HepG2 (cell line): Measurements from ENCODE around the gene ZNF189. TPM values are rescaled to one million over a fixed set of nuclear protein-coding genes. Genes with fewer than 3 reads are reported as not detected.

ENCODE experiments used
- MED8 ChIP-seq: sonication (generic); formaldehyde crosslinking; IDR thresholded peaks from 2 replicates; pipeline ENCODE4 v1.8.1; 2023; ENCODE audit warnings: mild to moderate bottlenecking, missing genetic modification reagents; ENCODE audit not compliant: insufficient replicate concordance
- PHB2 ChIP-seq: fragments of 450-650 bp; IDR thresholded peaks from 2 replicates; pipeline ENCODE4 v1.6.1; 2018; ENCODE audit not compliant: partially characterized antibody
- ZBTB10 ChIP-seq: sonication (generic); formaldehyde crosslinking; IDR thresholded peaks from 2 replicates; pipeline ENCODE4 v1.4.0; 2020; ENCODE audit warnings: missing genetic modification reagents, borderline replicate concordance
- ZFP1 ChIP-seq: IDR thresholded peaks from 2 replicates; pipeline ENCODE4 v1.6.1; 2016
- ZNF256 ChIP-seq: sonication (generic); formaldehyde crosslinking; conservative IDR thresholded peaks from 2 replicates; pipeline ENCODE4 v1.4.0; 2020; ENCODE audit warnings: missing genetic modification reagents
- ZNF317 ChIP-seq: sonication (generic); formaldehyde crosslinking; IDR thresholded peaks from 2 replicates; pipeline ENCODE4 v1.5.0; 2020; ENCODE audit warnings: mild to moderate bottlenecking, missing genetic modification reagents
- ZNF343 ChIP-seq: sonication (generic); formaldehyde crosslinking; IDR thresholded peaks from 2 replicates; pipeline ENCODE4 v1.4.0; 2020; ENCODE audit warnings: mild to moderate bottlenecking, missing genetic modification reagents
- ZNF788 ChIP-seq: sonication (generic); formaldehyde crosslinking; IDR thresholded peaks from 2 replicates; pipeline ENCODE4 v1.5.0; 2020; ENCODE audit warnings: mild to moderate bottlenecking, missing genetic modification reagents, borderline replicate concordance
- polyA plus RNA-seq, 8 experiments: library from polyadenylated mRNA; depleted of rRNA in 3 of 8; stranded (reverse) in 7 of 8; unstranded in 1 of 8; fragments of >200 nt; fragmentation: Illumina TruSeq in 4 of 8; extraction: Trizol in 4 of 8; gene quantifications; 2 replicates each; pipeline versions ENCODE4 v1.2.1 to v1.2.3, GENCODE V29; 2011 to 2016; ENCODE audit warnings: low read depth in 4 of 8, missing spikeins in 1 of 8, mixed read lengths in 1 of 8; ENCODE audit not compliant: insufficient read depth in 1 of 8
- total RNA-seq, 5 experiments: library from RNA; depleted of rRNA; stranded (reverse); fragments of >200 nt; fragmentation: Illumina TruSeq; extraction: Trizol; gene quantifications; 2 replicates each; pipeline ENCODE4 v1.2.3, GENCODE V29; 2016; ENCODE audit warnings: low read depth in 1 of 5
- TF ChIP-seq, protein P1 (sequence below): IDR thresholded peaks from 2 replicates; pipeline ENCODE4 v1.6.1; 2016; ENCODE audit warnings: low read depth, missing genetic modification reagents, missing compliant biosample characterization
- TF ChIP-seq, protein P2 (sequence below): sonication (generic); formaldehyde crosslinking; IDR thresholded peaks from 2 replicates; pipeline ENCODE4 v1.4.0; 2020; ENCODE audit warnings: missing genetic modification reagents, borderline replicate concordance
- TF ChIP-seq, protein P3 (sequence below): sonication (generic); formaldehyde crosslinking; IDR thresholded peaks from 2 replicates; pipeline ENCODE4 v1.4.0; 2020; ENCODE audit warnings: missing genetic modification reagents
- TF ChIP-seq, protein P4 (sequence below): sonication (generic); formaldehyde crosslinking; conservative IDR thresholded peaks from 2 replicates; pipeline ENCODE4 v1.4.0; 2020; ENCODE audit warnings: missing genetic modification reagents

ZNF189 gene
- total and polyA plus RNA-seq, 2 of the 13 experiments (the other 11 are each of a cell fraction or from before 2014, with no cell fraction given), result 8.4 to 50.0 TPM

DNA sequence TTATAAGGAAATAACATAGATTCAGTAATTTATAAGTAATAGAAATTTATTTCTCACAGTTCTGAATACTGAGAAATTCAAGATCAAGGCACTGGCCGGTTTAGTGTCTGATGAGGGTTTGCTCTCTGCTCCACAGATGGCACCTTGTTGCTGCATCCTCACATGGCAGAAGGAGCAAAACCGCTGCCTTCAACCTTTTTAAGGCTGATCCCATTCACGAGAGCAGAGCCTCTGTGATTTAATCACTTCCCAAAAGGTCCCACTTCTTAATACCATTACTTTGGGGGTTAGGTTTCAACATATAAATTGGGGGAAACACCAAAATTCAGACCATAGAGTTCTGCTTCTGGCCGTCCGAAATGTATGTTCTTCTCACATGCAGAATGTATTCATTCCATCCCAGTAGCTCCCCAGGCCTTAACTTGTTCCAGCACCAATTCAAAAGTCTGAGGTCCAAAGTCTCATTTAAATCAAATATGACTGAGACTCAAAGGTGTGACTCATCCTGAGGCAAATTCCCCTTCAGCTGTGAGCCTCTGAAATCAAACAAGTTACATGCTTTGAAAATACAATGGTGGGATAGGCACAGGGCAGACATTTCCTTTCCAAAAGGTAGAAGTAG is 44.4 kb upstream of the ZNF189 start (continued):
- TF ChIP-seq, protein P1, sequence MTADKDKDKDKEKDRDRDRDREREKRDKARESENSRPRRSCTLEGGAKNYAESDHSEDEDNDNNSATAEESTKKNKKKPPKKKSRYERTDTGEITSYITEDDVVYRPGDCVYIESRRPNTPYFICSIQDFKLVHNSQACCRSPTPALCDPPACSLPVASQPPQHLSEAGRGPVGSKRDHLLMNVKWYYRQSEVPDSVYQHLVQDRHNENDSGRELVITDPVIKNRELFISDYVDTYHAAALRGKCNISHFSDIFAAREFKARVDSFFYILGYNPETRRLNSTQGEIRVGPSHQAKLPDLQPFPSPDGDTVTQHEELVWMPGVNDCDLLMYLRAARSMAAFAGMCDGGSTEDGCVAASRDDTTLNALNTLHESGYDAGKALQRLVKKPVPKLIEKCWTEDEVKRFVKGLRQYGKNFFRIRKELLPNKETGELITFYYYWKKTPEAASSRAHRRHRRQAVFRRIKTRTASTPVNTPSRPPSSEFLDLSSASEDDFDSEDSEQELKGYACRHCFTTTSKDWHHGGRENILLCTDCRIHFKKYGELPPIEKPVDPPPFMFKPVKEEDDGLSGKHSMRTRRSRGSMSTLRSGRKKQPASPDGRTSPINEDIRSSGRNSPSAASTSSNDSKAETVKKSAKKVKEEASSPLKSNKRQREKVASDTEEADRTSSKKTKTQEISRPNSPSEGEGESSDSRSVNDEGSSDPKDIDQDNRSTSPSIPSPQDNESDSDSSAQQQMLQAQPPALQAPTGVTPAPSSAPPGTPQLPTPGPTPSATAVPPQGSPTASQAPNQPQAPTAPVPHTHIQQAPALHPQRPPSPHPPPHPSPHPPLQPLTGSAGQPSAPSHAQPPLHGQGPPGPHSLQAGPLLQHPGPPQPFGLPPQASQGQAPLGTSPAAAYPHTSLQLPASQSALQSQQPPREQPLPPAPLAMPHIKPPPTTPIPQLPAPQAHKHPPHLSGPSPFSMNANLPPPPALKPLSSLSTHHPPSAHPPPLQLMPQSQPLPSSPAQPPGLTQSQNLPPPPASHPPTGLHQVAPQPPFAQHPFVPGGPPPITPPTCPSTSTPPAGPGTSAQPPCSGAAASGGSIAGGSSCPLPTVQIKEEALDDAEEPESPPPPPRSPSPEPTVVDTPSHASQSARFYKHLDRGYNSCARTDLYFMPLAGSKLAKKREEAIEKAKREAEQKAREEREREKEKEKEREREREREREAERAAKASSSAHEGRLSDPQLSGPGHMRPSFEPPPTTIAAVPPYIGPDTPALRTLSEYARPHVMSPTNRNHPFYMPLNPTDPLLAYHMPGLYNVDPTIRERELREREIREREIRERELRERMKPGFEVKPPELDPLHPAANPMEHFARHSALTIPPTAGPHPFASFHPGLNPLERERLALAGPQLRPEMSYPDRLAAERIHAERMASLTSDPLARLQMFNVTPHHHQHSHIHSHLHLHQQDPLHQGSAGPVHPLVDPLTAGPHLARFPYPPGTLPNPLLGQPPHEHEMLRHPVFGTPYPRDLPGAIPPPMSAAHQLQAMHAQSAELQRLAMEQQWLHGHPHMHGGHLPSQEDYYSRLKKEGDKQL (CRISPR knock-in tag), result peak; percentile 84
- TF ChIP-seq, protein P2, sequence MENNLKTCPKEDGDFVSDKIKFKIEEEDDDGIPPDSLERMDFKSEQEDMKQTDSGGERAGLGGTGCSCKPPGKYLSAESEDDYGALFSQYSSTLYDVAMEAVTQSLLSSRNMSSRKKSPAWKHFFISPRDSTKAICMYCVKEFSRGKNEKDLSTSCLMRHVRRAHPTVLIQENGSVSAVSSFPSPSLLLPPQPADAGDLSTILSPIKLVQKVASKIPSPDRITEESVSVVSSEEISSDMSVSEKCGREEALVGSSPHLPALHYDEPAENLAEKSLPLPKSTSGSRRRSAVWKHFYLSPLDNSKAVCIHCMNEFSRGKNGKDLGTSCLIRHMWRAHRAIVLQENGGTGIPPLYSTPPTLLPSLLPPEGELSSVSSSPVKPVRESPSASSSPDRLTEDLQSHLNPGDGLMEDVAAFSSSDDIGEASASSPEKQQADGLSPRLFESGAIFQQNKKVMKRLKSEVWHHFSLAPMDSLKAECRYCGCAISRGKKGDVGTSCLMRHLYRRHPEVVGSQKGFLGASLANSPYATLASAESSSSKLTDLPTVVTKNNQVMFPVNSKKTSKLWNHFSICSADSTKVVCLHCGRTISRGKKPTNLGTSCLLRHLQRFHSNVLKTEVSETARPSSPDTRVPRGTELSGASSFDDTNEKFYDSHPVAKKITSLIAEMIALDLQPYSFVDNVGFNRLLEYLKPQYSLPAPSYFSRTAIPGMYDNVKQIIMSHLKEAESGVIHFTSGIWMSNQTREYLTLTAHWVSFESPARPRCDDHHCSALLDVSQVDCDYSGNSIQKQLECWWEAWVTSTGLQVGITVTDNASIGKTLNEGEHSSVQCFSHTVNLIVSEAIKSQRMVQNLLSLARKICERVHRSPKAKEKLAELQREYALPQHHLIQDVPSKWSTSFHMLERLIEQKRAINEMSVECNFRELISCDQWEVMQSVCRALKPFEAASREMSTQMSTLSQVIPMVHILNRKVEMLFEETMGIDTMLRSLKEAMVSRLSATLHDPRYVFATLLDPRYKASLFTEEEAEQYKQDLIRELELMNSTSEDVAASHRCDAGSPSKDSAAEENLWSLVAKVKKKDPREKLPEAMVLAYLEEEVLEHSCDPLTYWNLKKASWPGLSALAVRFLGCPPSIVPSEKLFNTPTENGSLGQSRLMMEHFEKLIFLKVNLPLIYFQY, result no peak
- TF ChIP-seq MED8 (CRISPR knock-in tag) (peak; percentile 20), ZNF317 (no peak), PHB2 (no peak), ZNF788 (CRISPR knock-in tag) (peak; percentile 48; the same call in 1 of the 2 replicates), ZNF343 (no peak), ZFP1 (CRISPR knock-in tag) (no peak), ZNF256 (CRISPR knock-in tag) (no peak), ZBTB10 (CRISPR knock-in tag) (no peak)
- TF ChIP-seq, protein P3, sequence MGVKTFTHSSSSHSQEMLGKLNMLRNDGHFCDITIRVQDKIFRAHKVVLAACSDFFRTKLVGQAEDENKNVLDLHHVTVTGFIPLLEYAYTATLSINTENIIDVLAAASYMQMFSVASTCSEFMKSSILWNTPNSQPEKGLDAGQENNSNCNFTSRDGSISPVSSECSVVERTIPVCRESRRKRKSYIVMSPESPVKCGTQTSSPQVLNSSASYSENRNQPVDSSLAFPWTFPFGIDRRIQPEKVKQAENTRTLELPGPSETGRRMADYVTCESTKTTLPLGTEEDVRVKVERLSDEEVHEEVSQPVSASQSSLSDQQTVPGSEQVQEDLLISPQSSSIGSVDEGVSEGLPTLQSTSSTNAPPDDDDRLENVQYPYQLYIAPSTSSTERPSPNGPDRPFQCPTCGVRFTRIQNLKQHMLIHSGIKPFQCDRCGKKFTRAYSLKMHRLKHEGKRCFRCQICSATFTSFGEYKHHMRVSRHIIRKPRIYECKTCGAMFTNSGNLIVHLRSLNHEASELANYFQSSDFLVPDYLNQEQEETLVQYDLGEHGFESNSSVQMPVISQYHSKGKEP (CRISPR knock-in tag), result no peak; the same call in 1 of the 2 replicates
- TF ChIP-seq, protein P4, sequence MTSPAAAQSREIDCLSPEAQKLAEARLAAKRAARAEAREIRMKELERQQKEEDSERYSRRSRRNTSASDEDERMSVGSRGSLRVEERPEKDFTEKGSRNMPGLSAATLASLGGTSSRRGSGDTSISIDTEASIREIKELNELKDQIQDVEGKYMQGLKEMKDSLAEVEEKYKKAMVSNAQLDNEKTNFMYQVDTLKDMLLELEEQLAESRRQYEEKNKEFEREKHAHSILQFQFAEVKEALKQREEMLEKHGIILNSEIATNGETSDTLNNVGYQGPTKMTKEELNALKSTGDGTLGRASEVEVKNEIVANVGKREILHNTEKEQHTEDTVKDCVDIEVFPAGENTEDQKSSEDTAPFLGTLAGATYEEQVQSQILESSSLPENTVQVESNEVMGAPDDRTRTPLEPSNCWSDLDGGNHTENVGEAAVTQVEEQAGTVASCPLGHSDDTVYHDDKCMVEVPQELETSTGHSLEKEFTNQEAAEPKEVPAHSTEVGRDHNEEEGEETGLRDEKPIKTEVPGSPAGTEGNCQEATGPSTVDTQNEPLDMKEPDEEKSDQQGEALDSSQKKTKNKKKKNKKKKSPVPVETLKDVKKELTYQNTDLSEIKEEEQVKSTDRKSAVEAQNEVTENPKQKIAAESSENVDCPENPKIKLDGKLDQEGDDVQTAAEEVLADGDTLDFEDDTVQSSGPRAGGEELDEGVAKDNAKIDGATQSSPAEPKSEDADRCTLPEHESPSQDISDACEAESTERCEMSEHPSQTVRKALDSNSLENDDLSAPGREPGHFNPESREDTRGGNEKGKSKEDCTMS, result no peak
